ENCODE measurements around the gene GEMIN7. TPM values are rescaled to one million over a fixed set of nuclear protein-coding genes. Genes with fewer than 3 reads are reported as not detected.

GEMIN7 gene
- total and polyA plus RNA-seq, 2 of the 13 experiments (the other 11 are each of a cell fraction or from before 2014, with no cell fraction given) = 24.1 to 30.6 TPM

GRCh38 chr19:45097776-45098520 is 18.9 kb downstream of the GEMIN7 start (continued):
- TF ChIP-seq, protein P1, sequence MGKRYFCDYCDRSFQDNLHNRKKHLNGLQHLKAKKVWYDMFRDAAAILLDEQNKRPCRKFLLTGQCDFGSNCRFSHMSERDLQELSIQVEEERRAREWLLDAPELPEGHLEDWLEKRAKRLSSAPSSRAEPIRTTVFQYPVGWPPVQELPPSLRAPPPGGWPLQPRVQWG (CRISPR knock-in tag; IDR thresholded peaks at IDR 0.05; ENCODE audit: borderline replicate concordance, low read depth) = no peak
- TF ChIP-seq, protein P2, sequence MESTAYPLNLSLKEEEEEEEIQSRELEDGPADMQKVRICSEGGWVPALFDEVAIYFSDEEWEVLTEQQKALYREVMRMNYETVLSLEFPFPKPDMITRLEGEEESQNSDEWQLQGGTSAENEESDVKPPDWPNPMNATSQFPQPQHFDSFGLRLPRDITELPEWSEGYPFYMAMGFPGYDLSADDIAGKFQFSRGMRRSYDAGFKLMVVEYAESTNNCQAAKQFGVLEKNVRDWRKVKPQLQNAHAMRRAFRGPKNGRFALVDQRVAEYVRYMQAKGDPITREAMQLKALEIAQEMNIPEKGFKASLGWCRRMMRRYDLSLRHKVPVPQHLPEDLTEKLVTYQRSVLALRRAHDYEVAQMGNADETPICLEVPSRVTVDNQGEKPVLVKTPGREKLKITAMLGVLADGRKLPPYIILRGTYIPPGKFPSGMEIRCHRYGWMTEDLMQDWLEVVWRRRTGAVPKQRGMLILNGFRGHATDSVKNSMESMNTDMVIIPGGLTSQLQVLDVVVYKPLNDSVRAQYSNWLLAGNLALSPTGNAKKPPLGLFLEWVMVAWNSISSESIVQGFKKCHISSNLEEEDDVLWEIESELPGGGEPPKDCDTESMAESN (CRISPR knock-in tag; conservative IDR thresholded peaks at IDR 0.05) = peak; percentile 63; the same call in 1 of the 2 replicates
- TF ChIP-seq BCL6 (CRISPR knock-in tag; IDR thresholded peaks at IDR 0.05) (no peak), SPEN (CRISPR knock-in tag; IDR thresholded peaks at IDR 0.05; ENCODE audit: low read depth) (peak; percentile 37; the same call in 1 of the 2 replicates), RFX5 (IDR thresholded peaks at IDR 0.05; ENCODE audit: low read depth, low read length) (no peak), SMYD3 (CRISPR knock-in tag; IDR thresholded peaks at IDR 0.05) (0 out of 2 replicates have a peak, but pooled peaks have one; percentile 37), ZNF143 (CRISPR knock-in tag; IDR thresholded peaks at IDR 0.05) (no peak), ZBTB34 (CRISPR knock-in tag; IDR thresholded peaks at IDR 0.05) (no peak), MAFG (CRISPR knock-in tag; IDR thresholded peaks at IDR 0.05) (no peak), NCOR1 (IDR thresholded peaks at IDR 0.05; ENCODE audit: borderline replicate concordance, low read length) (peak; percentile 25; the same call in 1 of the 2 replicates), ZNF446 (CRISPR knock-in tag; IDR thresholded peaks at IDR 0.05) (no peak), ZNF121 (CRISPR knock-in tag; IDR thresholded peaks at IDR 0.05) (no peak), IRF9 (CRISPR knock-in tag; IDR thresholded peaks at IDR 0.05; ENCODE audit: borderline replicate concordance) (no peak), NFRKB (IDR thresholded peaks at IDR 0.05) (no peak), KDM6A (CRISPR knock-in tag; IDR thresholded peaks at IDR 0.05; ENCODE audit: low read depth) (peak; percentile 69), DR1 (CRISPR knock-in tag; IDR thresholded peaks at IDR 0.05) (0 out of 2 replicates have a peak, but pooled peaks have one; percentile 49), ZNF30 (CRISPR knock-in tag; IDR thresholded peaks at IDR 0.05) (no peak), TOE1 (CRISPR knock-in tag; IDR thresholded peaks at IDR 0.05) (no peak), RBAK (CRISPR knock-in tag; IDR thresholded peaks at IDR 0.05) (no peak)
- TF ChIP-seq, protein P3, sequence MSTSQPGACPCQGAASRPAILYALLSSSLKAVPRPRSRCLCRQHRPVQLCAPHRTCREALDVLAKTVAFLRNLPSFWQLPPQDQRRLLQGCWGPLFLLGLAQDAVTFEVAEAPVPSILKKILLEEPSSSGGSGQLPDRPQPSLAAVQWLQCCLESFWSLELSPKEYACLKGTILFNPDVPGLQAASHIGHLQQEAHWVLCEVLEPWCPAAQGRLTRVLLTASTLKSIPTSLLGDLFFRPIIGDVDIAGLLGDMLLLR (CRISPR knock-in tag; IDR thresholded peaks at IDR 0.05) = no peak
- TF ChIP-seq, protein P4, sequence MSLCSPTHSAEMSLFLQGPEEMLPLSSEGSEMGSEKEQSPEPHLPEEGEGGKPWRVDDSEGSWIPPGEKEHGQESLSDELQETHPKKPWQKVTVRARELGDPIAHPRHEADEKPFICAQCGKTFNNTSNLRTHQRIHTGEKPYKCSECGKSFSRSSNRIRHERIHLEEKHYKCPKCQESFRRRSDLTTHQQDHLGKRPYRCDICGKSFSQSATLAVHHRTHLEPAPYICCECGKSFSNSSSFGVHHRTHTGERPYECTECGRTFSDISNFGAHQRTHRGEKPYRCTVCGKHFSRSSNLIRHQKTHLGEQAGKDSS (CRISPR knock-in tag; IDR thresholded peaks at IDR 0.05; ENCODE audit: borderline replicate concordance, low read depth) = no peak; the same call in 1 of the 2 replicates
- TF ChIP-seq, protein P5, sequence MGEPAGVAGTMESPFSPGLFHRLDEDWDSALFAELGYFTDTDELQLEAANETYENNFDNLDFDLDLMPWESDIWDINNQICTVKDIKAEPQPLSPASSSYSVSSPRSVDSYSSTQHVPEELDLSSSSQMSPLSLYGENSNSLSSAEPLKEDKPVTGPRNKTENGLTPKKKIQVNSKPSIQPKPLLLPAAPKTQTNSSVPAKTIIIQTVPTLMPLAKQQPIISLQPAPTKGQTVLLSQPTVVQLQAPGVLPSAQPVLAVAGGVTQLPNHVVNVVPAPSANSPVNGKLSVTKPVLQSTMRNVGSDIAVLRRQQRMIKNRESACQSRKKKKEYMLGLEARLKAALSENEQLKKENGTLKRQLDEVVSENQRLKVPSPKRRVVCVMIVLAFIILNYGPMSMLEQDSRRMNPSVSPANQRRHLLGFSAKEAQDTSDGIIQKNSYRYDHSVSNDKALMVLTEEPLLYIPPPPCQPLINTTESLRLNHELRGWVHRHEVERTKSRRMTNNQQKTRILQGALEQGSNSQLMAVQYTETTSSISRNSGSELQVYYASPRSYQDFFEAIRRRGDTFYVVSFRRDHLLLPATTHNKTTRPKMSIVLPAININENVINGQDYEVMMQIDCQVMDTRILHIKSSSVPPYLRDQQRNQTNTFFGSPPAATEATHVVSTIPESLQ (CRISPR knock-in tag; conservative IDR thresholded peaks at IDR 0.05) = no peak
